Glomerular endothelial cell (primary cell): Measurements from ENCODE around the gene INTS4. TPM values are rescaled to one million over a fixed set of nuclear protein-coding genes. Genes with fewer than 3 reads are reported as not detected.
"Not testable (repeated sequence)": the region's sequence is repeated elsewhere in the genome, so short reads cannot be mapped to it uniquely, and the experiment has no call there.

Source experiments
- DNase-seq: peaks from one replicate; pipeline ENCODE4 v3.0.0-alpha.2; 2011; ENCODE audit warnings: low read depth, low spot score; ENCODE audit errors: extremely low read depth
- total RNA-seq: library from RNA; depleted of rRNA; stranded (reverse); fragments of >200 nt; gene quantifications from 2 replicates; pipeline ENCODE4 v1.2.3, GENCODE V29; 2015

INTS4 gene
- total RNA-seq, 1 donor from 2014 or later = 23.7 TPM

DNA sequence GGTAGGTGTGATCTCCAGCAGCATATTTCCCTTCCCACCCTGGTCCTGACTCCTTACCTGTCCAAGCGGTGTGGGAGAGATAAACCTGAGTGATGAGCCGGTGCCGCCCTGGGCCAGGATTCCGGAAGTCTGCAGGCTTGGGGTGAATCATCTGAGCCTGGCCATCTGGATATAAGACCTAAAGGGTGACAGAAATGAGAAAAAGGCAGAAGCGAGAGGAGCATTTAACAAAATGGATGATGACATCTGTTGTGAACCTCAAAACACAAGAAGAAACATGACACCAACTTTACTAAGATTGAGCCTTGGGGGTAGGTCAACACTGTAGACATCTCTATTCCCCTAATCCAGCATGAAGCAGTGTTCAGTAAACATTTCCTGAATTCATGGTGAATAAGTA lies 110.7 kb downstream of the INTS4 start:
- no peak for DNase-seq

DNA sequence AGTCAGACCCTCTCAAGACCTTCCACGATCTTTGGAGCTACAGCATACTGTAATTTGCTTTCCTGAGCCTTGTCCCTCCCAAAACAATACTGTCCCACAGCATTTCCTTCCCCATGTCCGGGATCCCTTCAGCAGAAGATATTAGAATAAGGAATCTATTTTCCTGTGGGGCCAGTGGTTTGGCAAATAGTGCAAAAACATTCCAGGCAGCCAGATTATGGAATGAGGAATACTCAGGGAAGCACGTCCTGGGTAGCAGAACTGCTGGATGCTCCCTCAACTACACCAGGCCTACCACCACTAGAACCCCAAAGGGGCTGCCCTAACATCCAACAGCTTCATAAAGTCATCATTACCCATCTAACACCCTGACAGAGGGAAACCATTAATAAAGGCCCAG lies 112.1 kb downstream of the INTS4 start:
- no peak for DNase-seq

DNA sequence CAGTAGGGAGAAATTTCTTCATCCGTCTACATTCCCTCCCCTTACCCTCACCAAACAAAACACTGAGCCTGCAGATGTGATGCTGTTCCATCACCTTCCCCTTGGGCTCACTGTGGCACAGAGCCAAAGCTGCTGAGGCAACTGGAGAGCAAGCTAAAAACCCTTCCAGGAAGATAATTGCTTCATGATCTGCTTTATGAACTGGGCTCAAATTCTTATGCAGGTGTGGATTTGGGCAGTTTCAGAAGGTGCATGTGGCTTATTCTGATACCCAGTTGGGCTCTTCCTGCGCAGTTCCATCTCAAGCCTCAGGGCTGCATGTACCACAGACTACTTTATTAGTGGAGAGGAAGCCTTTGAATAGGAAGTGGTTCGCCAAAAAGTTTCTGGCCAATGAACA lies 115.2 kb downstream of the INTS4 start:
- no peak for DNase-seq

DNA sequence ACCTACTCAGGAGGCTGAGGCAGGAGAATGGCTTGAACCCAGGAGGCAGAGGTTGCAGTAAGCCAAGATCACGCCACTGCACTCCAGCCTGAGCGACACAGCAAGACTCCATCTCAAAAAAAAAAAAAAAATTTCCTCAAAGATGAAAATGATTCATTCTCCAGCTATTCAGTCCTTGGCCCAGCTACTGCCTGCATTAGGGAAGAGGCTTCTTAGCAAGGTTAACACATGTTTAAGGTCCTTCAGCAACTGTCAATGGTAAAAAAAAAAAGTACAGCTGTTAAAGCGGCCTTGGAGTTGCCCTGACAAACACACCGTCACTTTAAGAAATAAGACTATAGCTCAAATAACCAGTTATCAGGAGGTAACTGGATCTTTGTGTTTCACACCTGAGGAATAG lies 116.2 kb downstream of the INTS4 start:
- not testable (repeated sequence) for DNase-seq

DNA sequence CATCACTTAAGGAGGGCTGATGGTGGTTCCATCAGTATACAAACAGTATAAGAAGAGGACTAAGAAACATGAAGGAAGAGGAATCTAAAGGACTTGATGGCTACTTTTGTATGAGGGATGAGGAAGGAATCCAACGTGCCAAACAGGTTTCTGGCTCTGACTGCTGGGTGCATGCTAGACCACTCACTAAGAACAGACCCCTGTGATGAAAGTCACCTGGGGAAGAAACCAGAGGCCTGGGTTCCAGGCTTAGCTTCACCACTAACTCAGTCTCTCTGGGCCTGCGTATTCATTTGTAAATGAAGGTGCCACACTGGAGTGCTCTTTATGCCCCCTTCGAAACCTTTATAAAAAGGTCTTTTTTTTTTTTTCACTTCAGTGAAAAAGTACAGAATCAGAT lies 118.4 kb downstream of the INTS4 start:
- DNase-seq = no peak

DNA sequence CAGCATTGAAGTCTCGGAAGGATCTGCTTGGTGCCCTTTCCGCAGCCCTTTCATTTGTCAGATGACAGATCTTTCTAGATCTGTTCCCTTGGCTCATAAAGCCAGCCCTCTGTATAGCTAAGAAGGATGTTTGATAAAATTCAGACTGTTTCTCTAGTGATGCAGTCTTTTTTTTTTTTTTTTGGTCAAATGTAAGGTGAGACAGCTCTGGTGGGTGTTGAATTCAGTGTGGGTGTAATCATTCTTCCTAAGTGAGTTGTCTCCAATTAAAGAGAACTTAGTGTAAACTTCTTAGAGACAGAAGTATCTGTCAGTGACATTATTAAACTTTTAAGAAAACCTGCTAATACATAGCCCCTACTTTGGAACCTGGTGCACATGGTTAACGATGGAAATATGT lies 120.3 kb downstream of the INTS4 start:
- DNase-seq = no peak

DNA sequence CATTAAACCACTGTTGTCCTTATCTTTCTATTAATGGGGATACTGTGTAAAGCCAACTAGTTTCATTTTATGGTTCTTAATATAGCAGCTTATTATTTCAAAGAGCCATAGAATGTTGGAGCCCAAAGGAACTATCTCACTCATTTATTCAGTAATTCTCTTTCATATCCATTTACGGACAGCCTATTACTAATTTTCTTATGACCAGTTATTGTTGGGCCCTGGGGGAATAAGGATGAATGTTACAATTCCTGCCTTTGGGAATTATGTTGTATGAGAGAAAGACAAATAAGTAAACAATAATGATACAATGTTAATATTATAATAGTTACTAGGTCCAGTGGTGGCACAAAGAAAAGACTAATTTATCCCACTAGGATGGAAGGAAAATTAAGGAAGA lies 121.1 kb downstream of the INTS4 start:
- no peak for DNase-seq

DNA sequence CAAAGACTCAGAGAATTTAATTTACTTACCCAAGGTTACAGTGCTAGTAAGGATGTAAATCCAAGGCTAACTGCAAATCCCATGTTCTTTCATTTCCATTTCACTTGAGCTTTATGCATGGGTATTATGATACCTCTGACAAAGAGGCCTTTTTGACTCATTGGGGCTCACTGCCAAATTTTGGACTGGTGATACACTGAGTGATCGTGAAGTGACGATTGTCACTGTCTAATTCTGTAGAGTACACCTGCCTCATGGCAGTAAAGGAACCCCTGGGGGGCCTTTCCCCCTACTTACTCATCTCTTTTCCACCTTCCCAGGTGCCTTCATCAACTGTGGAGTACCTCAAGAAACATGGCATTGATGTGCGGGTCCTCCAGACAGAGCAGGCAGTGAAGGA lies 122.6 kb downstream of the INTS4 start:
- no peak for DNase-seq

DNA sequence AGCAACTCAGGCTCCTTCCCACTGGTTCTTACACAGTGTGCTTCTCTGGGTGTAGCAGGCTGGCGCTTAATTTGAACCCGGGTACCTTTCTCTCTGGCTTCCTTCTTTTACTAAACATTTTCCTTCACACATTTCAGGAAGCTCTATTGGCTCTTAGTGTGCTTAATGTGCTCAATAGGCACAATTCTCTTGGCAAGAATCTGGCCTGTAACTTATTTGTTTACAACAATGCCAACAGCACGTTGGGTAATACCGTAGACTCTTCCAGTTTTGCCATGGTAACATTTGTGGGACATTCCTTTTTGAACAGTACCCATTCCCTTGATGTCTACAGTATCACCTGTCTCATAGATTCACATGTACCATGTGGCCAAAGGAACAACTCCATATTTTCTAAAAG lies 125.7 kb downstream of the INTS4 start:
- no peak for DNase-seq

DNA sequence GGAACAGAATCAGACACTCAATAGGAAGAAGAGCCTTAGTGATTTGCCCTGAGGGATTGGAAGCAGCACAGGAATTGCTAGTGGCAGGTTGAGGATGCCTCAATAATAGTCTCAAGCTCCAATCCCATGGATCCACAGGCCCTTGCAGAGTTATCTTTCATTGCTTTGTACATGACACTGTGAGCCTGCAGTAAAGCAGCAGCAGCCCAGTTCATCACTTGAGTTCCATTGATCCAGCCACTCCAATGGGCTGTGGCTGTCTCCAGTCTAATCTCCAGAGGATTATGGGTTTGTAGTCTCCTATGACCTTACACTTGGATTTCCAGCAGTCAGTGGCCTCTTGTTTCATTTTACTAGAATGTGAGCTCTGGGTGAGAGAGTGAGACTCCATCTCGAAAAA lies 128.1 kb downstream of the INTS4 start:
- DNase-seq = no peak

DNA sequence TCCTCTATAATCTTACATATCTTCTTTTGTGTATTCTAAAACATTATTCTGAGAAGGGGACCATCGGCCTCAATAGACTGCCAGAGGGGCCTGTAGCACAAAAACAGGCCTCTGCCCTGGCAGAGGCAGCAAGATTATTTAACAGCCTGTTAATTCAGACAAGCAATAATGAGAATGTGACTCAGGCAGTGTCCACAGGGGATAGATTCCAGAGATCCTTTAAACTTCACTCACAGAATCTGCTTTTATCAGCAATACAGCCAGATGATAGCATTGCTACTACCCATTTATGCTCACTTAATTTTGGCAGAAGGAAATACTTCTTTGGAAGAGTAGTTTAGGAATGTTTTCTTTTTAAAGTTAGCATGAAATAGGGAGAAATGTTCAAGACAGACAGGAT lies 128.7 kb downstream of the INTS4 start:
- no peak for DNase-seq

DNA sequence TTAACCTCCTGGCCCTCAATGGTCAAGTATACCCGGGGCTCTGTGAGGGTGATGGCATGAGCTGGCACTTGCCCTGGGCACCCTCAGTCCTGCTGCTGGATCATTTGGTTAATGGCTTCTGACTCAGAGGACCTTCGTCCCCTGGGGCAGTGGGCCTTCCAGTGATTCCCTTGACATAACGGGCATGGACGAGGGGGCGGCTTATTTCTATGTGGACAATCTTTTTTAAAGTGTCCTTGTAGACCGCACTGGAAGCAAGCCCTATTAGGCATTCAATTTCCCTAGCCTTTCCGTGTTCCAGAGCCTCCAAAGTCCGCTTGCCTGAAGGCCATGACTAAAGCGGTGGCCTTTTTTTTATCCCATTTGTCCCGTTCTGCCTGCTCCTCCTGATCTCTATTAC lies 133.0 kb downstream of the INTS4 start:
- not testable (repeated sequence) for DNase-seq

DNA sequence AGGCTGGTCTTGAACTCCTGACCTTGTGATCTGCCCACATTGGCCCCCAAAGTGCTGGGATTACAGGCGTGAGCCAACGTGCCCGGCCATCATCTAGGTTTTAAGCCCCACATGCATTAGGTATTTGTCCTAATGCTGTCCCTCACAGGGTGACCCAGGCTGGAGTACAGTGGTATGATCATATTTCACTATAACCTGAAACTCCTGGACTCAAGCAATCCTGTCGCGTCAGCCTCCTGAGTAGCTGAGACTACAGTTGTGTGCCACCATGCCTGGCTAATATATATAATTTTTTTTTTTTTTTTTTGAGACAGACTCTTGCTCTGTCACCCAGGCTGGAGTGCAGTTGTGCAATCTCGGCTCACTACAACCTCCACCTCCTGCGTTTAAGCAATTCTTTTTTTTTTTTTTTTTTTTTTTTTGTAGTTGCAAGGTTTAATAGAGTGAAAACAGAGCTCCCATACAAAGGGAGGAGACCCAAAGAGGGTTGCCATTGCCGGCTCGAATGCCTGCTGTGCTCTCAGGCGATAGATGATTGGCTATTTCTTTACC lies 136.5 kb downstream of the INTS4 start:
- not testable (repeated sequence) for DNase-seq

DNA sequence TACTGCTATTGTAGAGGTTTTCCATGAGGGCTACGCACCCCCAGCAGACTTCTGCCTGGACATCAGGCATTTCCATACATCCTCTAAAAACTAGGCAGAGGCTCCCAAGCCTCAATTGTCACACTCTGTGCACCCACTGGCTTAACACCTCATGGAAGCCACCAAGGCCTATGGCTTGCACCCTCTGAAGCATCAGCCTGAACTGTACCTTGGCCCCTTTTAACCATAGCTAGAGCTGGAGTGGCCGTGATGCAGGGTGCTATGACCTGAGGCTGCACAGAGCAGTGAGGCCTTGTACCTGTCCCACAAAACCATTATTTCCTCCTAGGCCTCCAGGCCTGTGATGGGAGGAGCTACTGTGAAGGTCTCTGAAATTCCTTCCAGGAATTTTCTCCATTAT lies 139.6 kb downstream of the INTS4 start:
- no peak for DNase-seq

DNA sequence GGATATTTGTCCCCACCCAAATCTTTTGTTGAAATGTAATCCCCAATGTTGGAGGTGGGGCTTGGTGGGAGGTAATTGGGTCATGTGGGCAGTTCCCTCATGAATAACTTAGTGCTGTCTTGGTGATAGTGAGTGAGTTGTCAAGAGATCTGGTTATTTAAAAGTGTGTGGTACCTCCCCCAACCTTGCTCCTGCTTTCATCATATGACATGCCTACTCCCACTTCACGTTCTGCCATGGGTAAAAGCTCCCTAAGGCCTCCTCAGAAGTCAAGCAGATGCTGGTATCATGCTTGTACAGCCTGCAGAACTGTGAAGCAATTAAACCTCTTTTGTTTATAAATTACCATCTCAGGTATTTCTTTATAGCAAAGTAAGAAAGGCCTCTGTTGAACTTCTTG lies 143.0 kb downstream of the INTS4 start:
- no peak for DNase-seq

DNA sequence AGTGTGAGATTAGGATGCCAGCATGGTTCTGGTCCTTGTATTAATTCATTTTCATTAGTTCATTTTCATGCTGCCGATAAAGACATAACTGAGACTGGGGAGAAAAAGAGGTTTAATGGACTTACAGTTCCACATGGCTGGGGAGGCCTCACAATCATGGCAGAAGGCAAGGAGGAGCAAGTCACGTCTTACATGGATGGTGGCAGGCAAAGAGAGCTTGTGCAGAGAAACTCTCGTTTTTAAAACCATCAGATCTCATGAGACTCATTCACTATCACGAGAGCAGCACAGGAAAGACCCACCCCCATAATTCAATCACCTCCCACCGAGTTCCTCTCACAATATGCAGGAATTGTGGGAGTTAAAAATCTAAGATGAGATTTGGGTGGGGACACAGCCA lies 150.8 kb downstream of the INTS4 start:
- DNase-seq = not testable (repeated sequence)

DNA sequence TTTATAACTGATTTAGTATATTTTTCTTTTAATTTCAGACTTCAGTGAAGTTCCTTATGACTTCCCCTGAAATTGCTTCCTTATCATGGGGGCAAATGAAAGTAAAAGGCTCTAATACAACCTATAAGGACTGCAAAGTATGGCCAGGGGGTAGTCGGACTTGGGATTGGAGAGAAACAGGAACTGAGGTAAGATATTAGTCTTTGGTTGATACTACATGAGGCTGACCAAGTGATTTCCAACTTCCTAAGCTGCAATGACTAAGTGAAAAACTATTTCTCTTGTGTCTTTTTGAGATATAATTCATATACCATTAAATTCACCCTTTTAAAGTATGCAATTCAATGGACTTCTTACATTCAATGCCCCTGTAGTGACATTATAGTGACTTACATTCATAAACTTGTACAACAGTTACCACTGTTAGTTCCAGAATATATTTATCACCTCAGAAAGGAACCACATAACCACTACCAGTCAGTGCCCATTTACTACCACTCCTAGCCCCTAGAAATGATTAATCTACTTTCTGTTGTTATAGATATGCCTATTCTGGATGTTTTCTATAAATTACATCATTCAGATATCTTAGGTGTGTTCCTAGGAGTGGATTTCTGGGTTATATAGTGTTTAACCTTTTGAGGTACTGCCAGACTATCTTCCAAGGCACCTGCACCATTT lies 151.9 kb downstream of the INTS4 start:
- DNase-seq = no peak

DNA sequence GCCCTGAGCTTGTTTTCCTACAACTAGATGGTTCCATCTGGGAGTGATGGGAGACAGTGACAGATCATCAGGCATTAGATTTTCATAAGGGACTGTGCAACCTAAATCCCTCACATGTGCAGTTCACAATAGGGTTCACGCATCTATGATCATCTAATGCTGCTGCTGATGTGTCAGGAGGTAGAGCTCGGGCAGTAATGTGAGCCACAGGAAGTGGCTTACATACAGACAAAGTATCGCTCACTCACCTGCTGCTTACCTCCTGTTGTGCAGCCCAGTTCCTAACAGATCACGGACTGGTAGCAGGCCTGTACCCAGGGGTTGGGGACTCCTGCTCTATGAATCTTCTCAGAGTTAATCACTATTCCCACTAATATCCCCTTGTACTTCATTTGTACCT lies 161.2 kb downstream of the INTS4 start:
- no peak for DNase-seq

DNA sequence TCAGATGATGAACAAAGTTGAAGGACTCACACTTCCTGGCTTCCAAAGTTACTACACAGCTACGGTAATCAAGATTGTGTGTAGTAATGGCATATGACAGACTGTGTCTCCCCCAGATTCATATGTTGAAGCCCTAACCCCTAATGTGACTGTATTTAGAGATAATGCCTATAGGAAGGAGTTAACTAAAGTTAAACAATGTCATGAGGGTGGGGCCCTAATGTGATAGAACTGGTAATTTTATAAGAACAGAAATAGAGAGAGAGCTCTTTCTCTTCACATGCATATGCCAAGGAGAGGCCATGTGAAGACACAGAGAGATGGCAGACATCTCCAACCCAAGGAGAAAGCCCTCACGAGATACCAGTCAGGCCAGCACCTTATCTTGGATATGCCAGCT lies 165.5 kb downstream of the INTS4 start:
- no peak for DNase-seq
